ENCODE results near the gene GABRD. TPM values are rescaled to one million over a fixed set of nuclear protein-coding genes. Genes with fewer than 3 reads are reported as not detected.

Gene GABRD
- total RNA-seq: not detected

- DNase-seq (ENCODE audit: low spot score) (no peak), ATAC-seq (ENCODE audit: low FRiP score) (no peak)
- TF ChIP-seq CTCF (IDR thresholded peaks at IDR 0.05): no peak
These were observed at the start of gene GABRD for GRCh38 chr1:2019172-2019543. GABRD (plus strand) TSS chr1:2019345; CDS start chr1:2019424, 79 bp downstream.

- no peak for ATAC-seq (ENCODE audit: low FRiP score)
- TF ChIP-seq CTCF (IDR thresholded peaks at IDR 0.05): no peak
- DNase-seq (ENCODE audit: low spot score): no peak
These were observed 49.6 kb upstream of the GABRD start for GRCh38 chr1:1969505-1969900.

GRCh38 chr1:1969953-1970716, 49.0 kb upstream of the GABRD start:
- no peak for DNase-seq (ENCODE audit: low spot score)
- TF ChIP-seq CTCF (IDR thresholded peaks at IDR 0.05): no peak
- no peak for ATAC-seq (ENCODE audit: low FRiP score)

- no peak for TF ChIP-seq CTCF (IDR thresholded peaks at IDR 0.05)
- no peak for DNase-seq (ENCODE audit: low spot score)
- ATAC-seq (ENCODE audit: low FRiP score): no peak
These were observed 48.1 kb upstream of the GABRD start for GRCh38 chr1:1971017-1971416.

GRCh38 chr1:1971688-1972087, 47.5 kb upstream of the GABRD start:
- no peak for TF ChIP-seq CTCF (IDR thresholded peaks at IDR 0.05)
- DNase-seq (ENCODE audit: low spot score) (no peak), ATAC-seq (ENCODE audit: low FRiP score) (no peak)

GRCh38 chr1:1972976-1973715, 46.0 kb upstream of the GABRD start:
- no peak for DNase-seq (ENCODE audit: low spot score)
- no peak for TF ChIP-seq CTCF (IDR thresholded peaks at IDR 0.05)
- ATAC-seq (ENCODE audit: low FRiP score): no peak

Data from omental fat pad (tissue), 4 donors.